WTC11 (cell line): Measurements from ENCODE around the gene C1QTNF1. TPM values are rescaled to one million over a fixed set of nuclear protein-coding genes. Genes with fewer than 3 reads are reported as not detected.

Experiments used
- ATAC-seq: fragments of 200-7000 bp; cut with Tn5 transposase; 2 replicates; pipeline ENCODE4 v1.10.0; 2021; ENCODE audit warnings: mild to moderate bottlenecking, moderate library complexity
- CTCF ChIA-PET: fragments of 300-600 bp; sonication (Branson Sonifier 250); formaldehyde crosslinking; loops from one replicate; lab custom pipeline; 2021; ENCODE audit warnings: antibody characterized with exemption; lab: Charles Lee
- POLR2A ChIA-PET: fragments of 350-600 bp; sonication (Branson Sonifier 250); formaldehyde crosslinking; loops from one replicate; lab custom pipeline; 2021; ENCODE audit warnings: antibody characterized with exemption; lab: Charles Lee
- DNase-seq: peaks from one replicate; pipeline ENCODE4 v3.0.0; 2021; ENCODE audit warnings: low spot score
- H3K27ac Mint-ChIP-seq: 2 replicates; pipeline ENCODE4 v1.8.0; 2021; ENCODE audit warnings: mixed read lengths
- H3K27me3 Mint-ChIP-seq: 2 replicates; pipeline ENCODE4 v1.8.0; 2021; ENCODE audit warnings: low read depth, mild to moderate bottlenecking, moderate library complexity, mixed read lengths
- H3K36me3 Mint-ChIP-seq: 2 replicates; pipeline ENCODE4 v1.8.0; 2021; ENCODE audit warnings: mixed read lengths
- H3K4me1 Mint-ChIP-seq: 2 replicates; pipeline ENCODE4 v1.8.0; 2022; ENCODE audit warnings: mixed read lengths
- H3K4me3 Mint-ChIP-seq: 2 replicates; pipeline ENCODE4 v1.8.0; 2021; ENCODE audit warnings: mild to moderate bottlenecking, moderate library complexity, mixed read lengths
- H3K9me3 Mint-ChIP-seq: 2 replicates; pipeline ENCODE4 v1.8.0; 2021; ENCODE audit warnings: mixed read lengths
- ATF2 ChIP-seq: sonication (generic); formaldehyde crosslinking; IDR thresholded peaks from 2 replicates; pipeline ENCODE4 v1.8.1; 2022; ENCODE audit warnings: low read depth, missing genetic modification reagents, borderline replicate concordance
- CBFB ChIP-seq: sonication (generic); formaldehyde crosslinking; IDR thresholded peaks from 2 replicates; pipeline ENCODE4 v1.8.1; 2022; ENCODE audit warnings: mild to moderate bottlenecking, low read depth, missing genetic modification reagents
- CREM ChIP-seq: sonication (generic); formaldehyde crosslinking; IDR thresholded peaks from 2 replicates; pipeline ENCODE4 v1.8.1; 2022; ENCODE audit warnings: mild to moderate bottlenecking, missing genetic modification reagents, moderate library complexity
- ETV6 ChIP-seq: sonication (generic); formaldehyde crosslinking; IDR thresholded peaks from 2 replicates; pipeline ENCODE4 v1.8.1; 2022; ENCODE audit warnings: mild to moderate bottlenecking, missing genetic modification reagents
- FOXK1 ChIP-seq: sonication (generic); formaldehyde crosslinking; IDR thresholded peaks from 2 replicates; pipeline ENCODE4 v1.8.0; 2022; ENCODE audit warnings: mild to moderate bottlenecking, moderate library complexity, missing genetic modification reagents
- GRHL2 ChIP-seq: fragments of 250-450 bp; sonication (Bioruptor Pico); IDR thresholded peaks from 2 replicates; pipeline ENCODE4 v1.8.0; 2022; ENCODE audit warnings: mild to moderate bottlenecking, moderate library complexity; ENCODE audit not compliant: insufficient replicate concordance, severe bottlenecking
- IRF2 ChIP-seq: sonication (generic); formaldehyde crosslinking; IDR thresholded peaks from 2 replicates; pipeline ENCODE4 v1.8.0; 2022; ENCODE audit warnings: low read depth, missing genetic modification reagents, borderline replicate concordance
- JAZF1 ChIP-seq: fragments of 250-450 bp; sonication (Bioruptor Pico); IDR thresholded peaks from 2 replicates; pipeline ENCODE4 v1.9.0; 2021; ENCODE audit warnings: moderate library complexity, mild to moderate bottlenecking, inconsistent platforms
- NFYB ChIP-seq: sonication (generic); formaldehyde crosslinking; conservative IDR thresholded peaks from 2 replicates; pipeline ENCODE4 v1.8.0; 2022; ENCODE audit warnings: low read depth, missing genetic modification reagents
- NR3C1 ChIP-seq: sonication (generic); formaldehyde crosslinking; conservative IDR thresholded peaks from 2 replicates; pipeline ENCODE4 v1.8.1; 2023; ENCODE audit warnings: low read depth, mild to moderate bottlenecking, missing genetic modification reagents
- OVOL2 ChIP-seq: fragments of 250-450 bp; sonication (Bioruptor Pico); IDR thresholded peaks from 2 replicates; pipeline ENCODE4 v1.9.0; 2021; ENCODE audit warnings: mild to moderate bottlenecking, borderline replicate concordance
- RORB ChIP-seq: fragments of 250-450 bp; sonication (Bioruptor Pico); IDR thresholded peaks from 2 replicates; pipeline ENCODE4 v1.9.0; 2021; ENCODE audit warnings: mild to moderate bottlenecking
- SMAD3 ChIP-seq: sonication (generic); formaldehyde crosslinking; IDR thresholded peaks from 2 replicates; pipeline ENCODE4 v1.8.0; 2022; ENCODE audit warnings: missing genetic modification reagents, mild to moderate bottlenecking, borderline replicate concordance
- SP1 ChIP-seq: sonication (generic); formaldehyde crosslinking; conservative IDR thresholded peaks from 2 replicates; pipeline ENCODE4 v1.8.1; 2022; ENCODE audit warnings: missing genetic modification reagents
- ZMAT4 ChIP-seq: fragments of 250-450 bp; sonication (Bioruptor Pico); IDR thresholded peaks from 2 replicates; pipeline ENCODE4 v1.9.0; 2021; ENCODE audit warnings: mild to moderate bottlenecking
- ZNF121 ChIP-seq: sonication (generic); formaldehyde crosslinking; IDR thresholded peaks from 2 replicates; pipeline ENCODE4 v1.8.0; 2023; ENCODE audit warnings: missing genetic modification reagents
- ZNF281 ChIP-seq: sonication (generic); formaldehyde crosslinking; IDR thresholded peaks from 2 replicates; pipeline ENCODE4 v1.8.0; 2023; ENCODE audit warnings: mild to moderate bottlenecking, missing genetic modification reagents
- ZSCAN18 ChIP-seq: fragments of 250-450 bp; sonication (Bioruptor Pico); IDR thresholded peaks from 2 replicates; pipeline ENCODE4 v2.1.2; 2022; ENCODE audit warnings: mild to moderate bottlenecking, moderate library complexity
- total RNA-seq: library from RNA; stranded (reverse); gene quantifications from 3 replicates; pipeline ENCODE4 v1.2.3, GENCODE V29; 2021
- TF ChIP-seq, protein P1 (sequence below): fragments of 250-450 bp; sonication (Bioruptor Pico); IDR thresholded peaks from 2 replicates; pipeline ENCODE4 v1.9.0; 2021; ENCODE audit warnings: mild to moderate bottlenecking, borderline replicate concordance
- TF ChIP-seq, protein P2 (sequence below): sonication (generic); formaldehyde crosslinking; IDR thresholded peaks from 2 replicates; pipeline ENCODE4 v1.8.0; 2022; ENCODE audit warnings: missing genetic modification reagents

Gene C1QTNF1
- total RNA-seq, 1 experiment from 2014 or later, result 1.7 TPM

DNA sequence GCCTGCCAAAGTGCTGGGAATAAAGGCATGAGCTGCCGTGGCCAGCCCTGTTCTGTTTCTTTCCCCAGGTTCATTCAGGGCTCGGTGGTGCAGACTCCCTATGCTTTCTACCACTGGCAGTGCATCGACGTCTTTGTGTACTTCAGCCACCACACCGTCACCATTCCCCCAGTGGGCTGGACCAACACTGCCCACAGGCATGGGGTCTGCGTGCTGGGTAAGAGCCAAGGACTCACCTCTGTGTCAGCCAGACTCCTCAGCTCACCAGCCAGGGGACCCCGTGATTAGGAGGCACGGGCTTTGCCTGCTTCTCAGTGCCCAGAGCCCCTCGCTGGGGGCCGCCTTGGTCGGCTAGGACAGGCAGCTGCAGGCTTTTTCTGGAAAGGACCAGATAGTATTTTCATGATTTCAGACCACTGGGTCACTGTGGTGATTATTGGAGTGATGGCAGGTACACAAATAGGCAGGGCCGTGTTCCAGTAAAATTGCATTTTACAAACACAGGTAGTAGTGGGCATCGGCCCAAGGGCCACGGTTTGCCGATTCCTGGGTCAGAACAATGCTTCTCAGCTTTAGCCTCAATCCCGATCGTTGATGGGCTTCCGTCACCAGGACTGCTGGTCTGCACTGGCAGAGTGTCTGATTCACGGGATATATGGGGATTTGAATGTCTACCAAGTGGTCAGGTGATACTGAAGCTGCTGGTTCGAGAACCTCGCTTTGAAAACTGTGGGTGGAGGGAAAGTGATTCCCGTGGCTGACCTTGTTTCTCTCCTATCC, 55.6 kb downstream of the C1QTNF1 start:
- DNase-seq (no peak), ATAC-seq (no peak)
- ChIA-PET CTCF (interaction anchor here (1.0 kb wide), 1 partner anchor 15 kb away, joined by 3 read pairs; no protein-coding TSS in a partner anchor), POLR2A (no interaction called here)
- Mint-ChIP-seq H3K36me3 (peaks cover 28% of the 10 kb centered on the region), H3K4me1 (peaks cover 7% of the 10 kb centered on the region), H3K27ac (no peak overlapping the region), H3K4me3 (no peak overlapping the region), H3K27me3 (peaks cover 10% of the 10 kb centered on the region), H3K9me3 (no peaks in the 10 kb centered on the region; the same call in 1 of the 2 replicates)
- no peak for TF ChIP-seq RORB (CRISPR knock-in tag)
- no peak for TF ChIP-seq OVOL2 (CRISPR knock-in tag)
- no peak for TF ChIP-seq ZNF281 (CRISPR knock-in tag)
- no peak for TF ChIP-seq SMAD3
- no peak for TF ChIP-seq ATF2 (CRISPR knock-in tag)
- TF ChIP-seq IRF2, result no peak
- no peak for TF ChIP-seq ZMAT4 (CRISPR knock-in tag)
- TF ChIP-seq NFYB, result no peak
- TF ChIP-seq SP1 (CRISPR knock-in tag), result no peak
- TF ChIP-seq ZNF121 (CRISPR knock-in tag), result no peak
- TF ChIP-seq FOXK1 (CRISPR knock-in tag), result no peak
- no peak for TF ChIP-seq JAZF1
- TF ChIP-seq, protein P1, sequence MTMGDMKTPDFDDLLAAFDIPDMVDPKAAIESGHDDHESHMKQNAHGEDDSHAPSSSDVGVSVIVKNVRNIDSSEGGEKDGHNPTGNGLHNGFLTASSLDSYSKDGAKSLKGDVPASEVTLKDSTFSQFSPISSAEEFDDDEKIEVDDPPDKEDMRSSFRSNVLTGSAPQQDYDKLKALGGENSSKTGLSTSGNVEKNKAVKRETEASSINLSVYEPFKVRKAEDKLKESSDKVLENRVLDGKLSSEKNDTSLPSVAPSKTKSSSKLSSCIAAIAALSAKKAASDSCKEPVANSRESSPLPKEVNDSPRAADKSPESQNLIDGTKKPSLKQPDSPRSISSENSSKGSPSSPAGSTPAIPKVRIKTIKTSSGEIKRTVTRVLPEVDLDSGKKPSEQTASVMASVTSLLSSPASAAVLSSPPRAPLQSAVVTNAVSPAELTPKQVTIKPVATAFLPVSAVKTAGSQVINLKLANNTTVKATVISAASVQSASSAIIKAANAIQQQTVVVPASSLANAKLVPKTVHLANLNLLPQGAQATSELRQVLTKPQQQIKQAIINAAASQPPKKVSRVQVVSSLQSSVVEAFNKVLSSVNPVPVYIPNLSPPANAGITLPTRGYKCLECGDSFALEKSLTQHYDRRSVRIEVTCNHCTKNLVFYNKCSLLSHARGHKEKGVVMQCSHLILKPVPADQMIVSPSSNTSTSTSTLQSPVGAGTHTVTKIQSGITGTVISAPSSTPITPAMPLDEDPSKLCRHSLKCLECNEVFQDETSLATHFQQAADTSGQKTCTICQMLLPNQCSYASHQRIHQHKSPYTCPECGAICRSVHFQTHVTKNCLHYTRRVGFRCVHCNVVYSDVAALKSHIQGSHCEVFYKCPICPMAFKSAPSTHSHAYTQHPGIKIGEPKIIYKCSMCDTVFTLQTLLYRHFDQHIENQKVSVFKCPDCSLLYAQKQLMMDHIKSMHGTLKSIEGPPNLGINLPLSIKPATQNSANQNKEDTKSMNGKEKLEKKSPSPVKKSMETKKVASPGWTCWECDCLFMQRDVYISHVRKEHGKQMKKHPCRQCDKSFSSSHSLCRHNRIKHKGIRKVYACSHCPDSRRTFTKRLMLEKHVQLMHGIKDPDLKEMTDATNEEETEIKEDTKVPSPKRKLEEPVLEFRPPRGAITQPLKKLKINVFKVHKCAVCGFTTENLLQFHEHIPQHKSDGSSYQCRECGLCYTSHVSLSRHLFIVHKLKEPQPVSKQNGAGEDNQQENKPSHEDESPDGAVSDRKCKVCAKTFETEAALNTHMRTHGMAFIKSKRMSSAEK (CRISPR knock-in tag), result no peak
- TF ChIP-seq ZSCAN18 (CRISPR knock-in tag), result no peak

DNA sequence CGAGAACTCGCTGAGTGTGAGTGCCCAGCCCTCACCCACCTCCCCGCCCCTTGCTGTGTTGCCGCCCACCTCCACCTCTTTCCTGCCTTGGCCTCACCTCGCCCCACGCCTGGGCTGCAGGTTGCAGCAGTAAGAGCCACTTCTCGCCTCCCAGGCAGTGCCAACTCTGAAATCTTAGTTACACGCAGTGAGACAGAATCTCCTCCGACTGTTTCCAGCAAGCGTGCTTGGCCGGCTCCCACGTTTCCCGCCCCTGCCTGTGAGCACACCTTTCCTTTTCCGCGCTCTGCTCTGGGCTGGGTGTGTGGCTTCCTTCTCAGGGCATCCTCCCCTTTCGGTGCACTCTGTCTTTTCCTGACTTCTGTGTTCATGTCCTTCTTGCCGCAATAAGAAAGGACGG, 56.4 kb downstream of the C1QTNF1 start:
- H3K27ac Mint-ChIP-seq, result no peak overlapping the region; the same call in 1 of the 2 replicates
- H3K4me3 Mint-ChIP-seq, result no peak overlapping the region
- CTCF ChIA-PET, result interaction anchor here (3.4 kb wide), 1 partner anchor 312 kb away, joined by 26 read pairs; no protein-coding TSS in a partner anchor
- no peak for ATAC-seq
- DNase-seq, result no peak
- H3K9me3 Mint-ChIP-seq, result no peaks in the 10 kb centered on the region; the same call in 1 of the 2 replicates
- peaks cover 6% of the 10 kb centered on the region for H3K4me1 Mint-ChIP-seq
- H3K36me3 Mint-ChIP-seq, result peaks cover 28% of the 10 kb centered on the region
- POLR2A ChIA-PET, result no interaction called here
- H3K27me3 Mint-ChIP-seq, result peaks cover 10% of the 10 kb centered on the region
- no peak for TF ChIP-seq NFYB
- no peak for TF ChIP-seq CBFB (CRISPR knock-in tag)
- no peak for TF ChIP-seq RORB (CRISPR knock-in tag)
- TF ChIP-seq, protein P2, sequence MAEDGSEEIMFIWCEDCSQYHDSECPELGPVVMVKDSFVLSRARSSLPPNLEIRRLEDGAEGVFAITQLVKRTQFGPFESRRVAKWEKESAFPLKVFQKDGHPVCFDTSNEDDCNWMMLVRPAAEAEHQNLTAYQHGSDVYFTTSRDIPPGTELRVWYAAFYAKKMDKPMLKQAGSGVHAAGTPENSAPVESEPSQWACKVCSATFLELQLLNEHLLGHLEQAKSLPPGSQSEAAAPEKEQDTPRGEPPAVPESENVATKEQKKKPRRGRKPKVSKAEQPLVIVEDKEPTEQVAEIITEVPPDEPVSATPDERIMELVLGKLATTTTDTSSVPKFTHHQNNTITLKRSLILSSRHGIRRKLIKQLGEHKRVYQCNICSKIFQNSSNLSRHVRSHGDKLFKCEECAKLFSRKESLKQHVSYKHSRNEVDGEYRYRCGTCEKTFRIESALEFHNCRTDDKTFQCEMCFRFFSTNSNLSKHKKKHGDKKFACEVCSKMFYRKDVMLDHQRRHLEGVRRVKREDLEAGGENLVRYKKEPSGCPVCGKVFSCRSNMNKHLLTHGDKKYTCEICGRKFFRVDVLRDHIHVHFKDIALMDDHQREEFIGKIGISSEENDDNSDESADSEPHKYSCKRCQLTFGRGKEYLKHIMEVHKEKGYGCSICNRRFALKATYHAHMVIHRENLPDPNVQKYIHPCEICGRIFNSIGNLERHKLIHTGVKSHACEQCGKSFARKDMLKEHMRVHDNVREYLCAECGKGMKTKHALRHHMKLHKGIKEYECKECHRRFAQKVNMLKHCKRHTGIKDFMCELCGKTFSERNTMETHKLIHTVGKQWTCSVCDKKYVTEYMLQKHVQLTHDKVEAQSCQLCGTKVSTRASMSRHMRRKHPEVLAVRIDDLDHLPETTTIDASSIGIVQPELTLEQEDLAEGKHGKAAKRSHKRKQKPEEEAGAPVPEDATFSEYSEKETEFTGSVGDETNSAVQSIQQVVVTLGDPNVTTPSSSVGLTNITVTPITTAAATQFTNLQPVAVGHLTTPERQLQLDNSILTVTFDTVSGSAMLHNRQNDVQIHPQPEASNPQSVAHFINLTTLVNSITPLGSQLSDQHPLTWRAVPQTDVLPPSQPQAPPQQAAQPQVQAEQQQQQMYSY (CRISPR knock-in tag), result no peak
- TF ChIP-seq ETV6 (CRISPR knock-in tag), result no peak
- TF ChIP-seq CREM, result no peak
- no peak for TF ChIP-seq GRHL2
- TF ChIP-seq NR3C1 (CRISPR knock-in tag), result no peak
